Measurements from ENCODE around the gene JAZF1. TPM values are rescaled to one million over a fixed set of nuclear protein-coding genes. Genes with fewer than 3 reads are reported as not detected.

Gene JAZF1
- total RNA-seq, 4 donors from 2014 or later = 29.3 to 33.8 (median 30.1) TPM

GRCh38 chr7:27850531-27850930 lies 330.1 kb downstream of the JAZF1 start:
- H3K27me3 ChIP-seq = no peaks in the 10 kb centered on the region
- H3K9me3 ChIP-seq = no peaks in the 10 kb centered on the region
- no peak overlapping the region for H3K27ac ChIP-seq (replicated peaks in 1 of 4)
- TF ChIP-seq POLR2AphosphoS5 (IDR thresholded peaks at IDR 0.05) (no peak), POLR2A (IDR thresholded peaks at IDR 0.05; ENCODE audit: low read depth) (no peak), CTCF (IDR thresholded peaks at IDR 0.05) (no peak), EP300 (IDR thresholded peaks at IDR 0.05) (no peak)
- intact Hi-C loops (cut with DNase I) = no loop called here
- no peaks in the 10 kb centered on the region for H3K36me3 ChIP-seq
- no peaks in the 10 kb centered on the region for H3K4me1 ChIP-seq
- DNase-seq (ENCODE audit: extremely low spot score) = no peak
- no peak overlapping the region for H3K4me3 ChIP-seq
- 95% methylated on average over 5 of the region's 5 CpGs for whole genome bisulfite sequencing

GRCh38 chr7:27846388-27846787 lies 334.2 kb downstream of the JAZF1 start:
- Histone ChIP-seq H3K27ac (replicated peaks in 1 of 4) (no peak overlapping the region), H3K9me3 (no peaks in the 10 kb centered on the region), H3K4me3 (no peak overlapping the region), H3K27me3 (no peaks in the 10 kb centered on the region), H3K36me3 (peaks cover 0 to 3% (median 0%) of the 10 kb centered on the region in 4 donors), H3K4me1 (peaks cover 0 to 15% (median 10%) of the 10 kb centered on the region in 4 donors)
- 94% methylated on average over 3 of the region's 3 CpGs for WGBS
- DNase-seq (ENCODE audit: extremely low spot score) = no peak
- intact Hi-C loops (cut with DNase I) = no loop called here
- TF ChIP-seq POLR2A (IDR thresholded peaks at IDR 0.05; ENCODE audit: low read depth) = no peak
- no peak for TF ChIP-seq EP300 (IDR thresholded peaks at IDR 0.05)
- TF ChIP-seq POLR2AphosphoS5 (IDR thresholded peaks at IDR 0.05) = no peak
- no peak for TF ChIP-seq CTCF (IDR thresholded peaks at IDR 0.05)

GRCh38 chr7:27843584-27844305 lies 336.9 kb downstream of the JAZF1 start:
- Histone ChIP-seq H3K9me3 (no peaks in the 10 kb centered on the region), H3K27me3 (no peaks in the 10 kb centered on the region), H3K27ac (replicated peaks in 1 of 4) (no peak overlapping the region), H3K36me3 (peaks cover 3 to 27% (median 16%) of the 10 kb centered on the region in 4 donors), H3K4me3 (no peak overlapping the region), H3K4me1 (peaks cover 0 to 15% (median 10%) of the 10 kb centered on the region in 4 donors)
- WGBS = 97% methylated on average over 15 of the region's 15 CpGs
- DNase-seq (ENCODE audit: extremely low spot score) = no peak
- intact Hi-C loops (cut with DNase I) = no loop called here
- TF ChIP-seq POLR2AphosphoS5 (IDR thresholded peaks at IDR 0.05) (no peak), POLR2A (IDR thresholded peaks at IDR 0.05; ENCODE audit: low read depth) (no peak), EP300 (IDR thresholded peaks at IDR 0.05) (no peak), CTCF (IDR thresholded peaks at IDR 0.05) (no peak)

GRCh38 chr7:27842851-27843250 lies 337.7 kb downstream of the JAZF1 start:
- Histone ChIP-seq H3K4me1 (peaks cover 0 to 15% (median 11%) of the 10 kb centered on the region in 4 donors), H3K27ac (replicated peaks in 1 of 4) (no peak overlapping the region), H3K9me3 (no peaks in the 10 kb centered on the region), H3K4me3 (no peak overlapping the region), H3K27me3 (no peaks in the 10 kb centered on the region), H3K36me3 (peaks cover 3 to 33% (median 16%) of the 10 kb centered on the region in 4 donors)
- 93% methylated on average over 9 of the region's 9 CpGs for WGBS
- TF ChIP-seq POLR2A (IDR thresholded peaks at IDR 0.05; ENCODE audit: low read depth) = no peak
- no peak for TF ChIP-seq EP300 (IDR thresholded peaks at IDR 0.05)
- TF ChIP-seq CTCF (IDR thresholded peaks at IDR 0.05) = no peak
- no peak for TF ChIP-seq POLR2AphosphoS5 (IDR thresholded peaks at IDR 0.05)
- DNase-seq (ENCODE audit: extremely low spot score) = no peak
- intact Hi-C loops (cut with DNase I) = no loop called here
